VCaP (cell line): ENCODE results near the gene SLC6A3.
"Not testable (repeated sequence)": the region's sequence is repeated elsewhere in the genome, so short reads cannot be mapped to it uniquely, and the experiment has no call there.

Experiments used
- H3K27ac ChIP-seq: fragments of 450-650 bp; 2 replicates; pipeline ENCODE4 v1.5.1; 2017
- CTCF ChIP-seq: fragments of 450-650 bp; conservative IDR thresholded peaks from 2 replicates; pipeline ENCODE4 v1.5.1; 2017; ENCODE audit warnings: mild to moderate bottlenecking, moderate library complexity

The SLC6A3 gene

GRCh38 chr5:1476967-1477310 is 31.7 kb upstream of the SLC6A3 start:
- TF ChIP-seq CTCF = no peak
- H3K27ac ChIP-seq = no peak overlapping the region

- no peak overlapping the region for H3K27ac ChIP-seq
- no peak for TF ChIP-seq CTCF
These were observed 31.1 kb upstream of the SLC6A3 start for GRCh38 chr5:1476181-1476966.

- not testable (repeated sequence) for H3K27ac ChIP-seq
These were observed 30.3 kb upstream of the SLC6A3 start for GRCh38 chr5:1475544-1475900.

GRCh38 chr5:1474866-1475543 is 29.8 kb upstream of the SLC6A3 start:
- H3K27ac ChIP-seq = no peak overlapping the region
- no peak for TF ChIP-seq CTCF

- TF ChIP-seq CTCF = no peak
- H3K27ac ChIP-seq = no peak overlapping the region
These were observed 29.1 kb upstream of the SLC6A3 start for GRCh38 chr5:1474183-1474839.

GRCh38 chr5:1473746-1474145 is 28.5 kb upstream of the SLC6A3 start:
- H3K27ac ChIP-seq = no peak overlapping the region
- no peak for TF ChIP-seq CTCF

GRCh38 chr5:1472964-1473628 is 27.9 kb upstream of the SLC6A3 start:
- TF ChIP-seq CTCF = no peak

More at GRCh38 chr5:1472964-1473628, 27.9 kb upstream of the SLC6A3 start:
- no peak overlapping the region for H3K27ac ChIP-seq
